Panc1 (cell line): ENCODE results near the gene MDH1.

Experiments used
- CTCF ChIP-seq: fragments of 450-650 bp; IDR thresholded peaks from 2 replicates; pipeline ENCODE4 v1.5.1; 2017; ENCODE audit warnings: mild to moderate bottlenecking
- POLR2AphosphoS5 ChIP-seq: IDR thresholded peaks from 2 replicates; pipeline ENCODE4 v1.6.1; 2012; ENCODE audit warnings: mild to moderate bottlenecking, low read depth, low read length, moderate library complexity
- REST ChIP-seq, 2 experiments: IDR thresholded peaks; 2 replicates each; pipeline ENCODE4 v1.6.1; 2011 to 2012; ENCODE audit warnings: low read depth in 2 of 2, control low read depth in 1 of 2, low read length in 1 of 2, mild to moderate bottlenecking in 1 of 2, moderate library complexity in 1 of 2; ENCODE audit not compliant: insufficient read depth in 1 of 2
- SIN3A ChIP-seq: IDR thresholded peaks from 2 replicates; pipeline ENCODE4 v1.6.1; 2012; ENCODE audit warnings: low read depth, mild to moderate bottlenecking, low read length, moderate library complexity, borderline replicate concordance; ENCODE audit not compliant: insufficient read depth

- TF ChIP-seq POLR2AphosphoS5: no peak
- TF ChIP-seq CTCF: no peak
- TF ChIP-seq SIN3A: no peak
- no peak for TF ChIP-seq REST (IDR thresholded peaks at IDR 0.05; ENCODE audit: insufficient read depth in 1 of 2, low read depth in 2 of 2, low read length in 1 of 2)
Measured at GRCh38 chr2:63576546-63576945, 12.2 kb upstream of the MDH1 start.
